DMS53 treated with DMSO at 0.1 percent for 48 hours (cell line): ENCODE measurements around the gene B4GALT1.

Experiments
- DNase-seq: peaks from one replicate; lab custom pipeline; 2025; ENCODE audit not compliant: unreplicated experiment; lab: John Stamatoyannopoulos, UW

B4GALT1 gene

GRCh38 chr9:33125461-33125860 is 41.7 kb downstream of the B4GALT1 start:
- DNase-seq = no peak

- no peak for DNase-seq
These were observed 42.3 kb downstream of the B4GALT1 start for GRCh38 chr9:33124751-33125381.

GRCh38 chr9:33124046-33124445 is 43.1 kb downstream of the B4GALT1 start:
- DNase-seq = no peak

DNA sequence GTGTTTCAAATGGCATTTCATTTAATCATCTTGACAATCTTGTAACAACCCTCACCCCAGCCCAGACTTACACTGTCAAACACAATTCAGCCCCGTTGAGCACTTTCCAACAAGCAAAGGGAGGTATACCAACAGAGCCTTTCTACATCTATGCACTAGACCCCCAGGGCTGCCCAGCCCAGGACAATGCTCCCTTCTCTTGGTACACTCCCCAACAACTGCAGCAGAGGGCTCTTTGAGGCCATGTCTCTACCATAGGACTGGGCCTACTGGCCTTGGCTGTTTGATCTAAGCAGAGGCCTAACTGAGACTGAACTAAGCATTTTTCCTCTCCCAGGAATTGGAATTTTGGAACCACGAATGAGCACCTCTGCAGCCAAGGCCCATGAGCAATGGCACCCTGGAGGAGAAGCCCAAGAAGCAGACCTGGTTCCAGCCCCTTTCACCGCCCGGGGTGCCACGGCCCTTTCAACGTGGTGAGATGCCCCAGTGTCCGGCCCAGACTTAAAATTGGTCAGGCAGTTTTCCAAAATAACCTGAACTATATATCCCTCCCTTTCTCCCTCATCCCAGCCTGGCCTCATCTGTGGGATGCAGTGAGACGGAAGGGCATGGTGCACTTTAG is 43.6 kb downstream of the B4GALT1 start:
- no peak for DNase-seq

DNA sequence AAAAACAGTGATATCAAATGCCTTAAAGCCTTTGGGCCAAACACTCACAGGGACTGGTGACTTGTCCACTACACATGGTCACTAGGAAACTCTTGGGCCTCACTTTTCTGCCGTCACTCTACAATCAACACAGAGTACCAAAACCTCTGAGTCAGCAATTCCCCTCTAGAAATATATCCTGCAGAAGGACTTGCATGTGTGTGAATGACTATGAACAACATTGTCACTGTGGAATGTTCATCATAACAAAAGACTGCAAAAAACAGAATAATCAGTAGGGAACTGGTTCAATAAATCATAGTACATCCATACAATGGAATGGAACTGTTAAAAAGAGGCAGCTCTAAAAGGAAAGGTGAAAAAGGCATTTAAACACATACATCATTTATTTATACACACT is 46.5 kb downstream of the B4GALT1 start:
- DNase-seq = no peak

- no peak for DNase-seq
These were observed 49.3 kb downstream of the B4GALT1 start for GRCh38 chr9:33117796-33118195.

- no peak for DNase-seq
These were observed 49.8 kb downstream of the B4GALT1 start for GRCh38 chr9:33117306-33117705.

GRCh38 chr9:33116860-33117259 is 50.3 kb downstream of the B4GALT1 start:
- no peak for DNase-seq

DNA sequence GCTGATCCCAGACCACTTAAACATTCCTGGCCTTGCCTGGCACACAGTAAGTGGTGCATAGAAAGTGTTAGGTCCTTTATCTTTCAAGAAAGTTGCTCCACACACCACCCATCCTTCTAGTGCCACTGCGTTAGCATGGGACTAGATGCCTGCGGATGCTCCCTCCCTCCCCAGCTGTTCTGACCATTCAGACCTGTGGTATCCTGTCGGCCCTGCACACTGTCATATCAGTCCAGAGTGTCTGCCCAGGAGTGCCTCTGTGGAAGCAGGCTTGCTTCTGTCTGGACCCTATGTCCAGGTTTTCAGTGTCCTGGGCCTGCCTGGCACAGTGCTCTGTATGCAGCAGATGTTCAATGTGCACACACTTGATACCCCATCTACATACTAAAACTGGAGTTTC is 52.4 kb downstream of the B4GALT1 start:
- no peak for DNase-seq

DNA sequence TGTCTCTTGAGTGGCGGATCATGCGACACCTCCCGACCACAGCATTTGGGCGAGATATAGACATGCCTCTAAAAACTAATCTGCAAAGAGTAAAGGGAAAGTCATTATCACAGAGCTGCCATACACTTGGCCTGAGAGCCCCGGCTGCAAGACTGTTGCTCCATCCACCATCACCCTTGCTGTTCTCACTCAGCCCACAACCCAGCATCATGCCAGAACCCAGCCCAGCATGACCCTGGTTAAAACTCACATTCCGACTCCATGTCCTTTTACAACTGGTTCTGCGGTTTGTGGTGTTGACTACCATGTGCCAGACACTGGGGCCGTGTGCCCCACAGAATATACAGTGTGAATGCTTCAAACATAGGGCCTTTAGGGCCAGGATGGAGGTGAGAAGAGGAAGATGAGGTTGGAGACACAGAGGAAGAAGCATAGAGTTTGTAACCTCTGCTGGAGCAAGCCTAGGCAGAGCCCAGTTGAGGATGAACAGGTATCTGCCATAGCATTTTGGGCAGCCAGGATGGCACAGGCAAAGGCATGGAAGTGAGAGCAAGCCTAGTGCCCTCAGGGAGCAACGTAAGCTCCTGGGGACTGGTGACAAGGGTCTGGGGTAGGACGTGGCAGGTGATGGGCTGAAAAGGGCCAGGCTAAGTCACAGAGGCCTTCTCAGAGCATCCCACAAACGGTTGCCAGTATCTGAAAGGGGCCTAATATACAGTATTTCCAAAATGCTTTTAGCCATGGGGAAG is 53.2 kb downstream of the B4GALT1 start:
- DNase-seq = no peak

GRCh38 chr9:33112094-33112493 is 55.0 kb downstream of the B4GALT1 start:
- no peak for DNase-seq

- DNase-seq = no peak
These were observed 55.5 kb downstream of the B4GALT1 start for GRCh38 chr9:33111631-33112030.

DNA sequence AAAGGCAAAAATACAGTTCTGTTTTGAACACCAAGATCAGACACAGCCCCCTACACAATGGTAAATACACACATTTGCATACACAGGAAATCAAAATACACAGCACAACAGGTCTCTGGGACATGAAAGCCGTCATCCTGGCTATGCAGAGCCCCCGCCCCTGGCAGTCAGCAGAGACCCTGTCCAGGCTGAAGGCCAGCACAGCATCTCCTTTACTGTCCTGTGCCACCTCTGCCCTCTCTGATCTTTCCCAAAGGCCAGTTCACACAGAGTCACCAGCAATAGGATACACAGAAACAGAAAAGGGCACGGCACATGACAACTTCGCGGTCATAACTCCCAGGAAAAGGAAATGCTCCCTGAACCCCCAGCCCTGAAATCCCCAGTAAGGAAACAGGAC is 56.5 kb downstream of the B4GALT1 start:
- no peak for DNase-seq

- DNase-seq = no peak
These were observed 57.1 kb downstream of the B4GALT1 start for GRCh38 chr9:33109850-33110595.

GRCh38 chr9:33109097-33109496 is 58.0 kb downstream of the B4GALT1 start:
- DNase-seq = no peak

GRCh38 chr9:33108472-33108871 is 58.7 kb downstream of the B4GALT1 start:
- DNase-seq = no peak

DNA sequence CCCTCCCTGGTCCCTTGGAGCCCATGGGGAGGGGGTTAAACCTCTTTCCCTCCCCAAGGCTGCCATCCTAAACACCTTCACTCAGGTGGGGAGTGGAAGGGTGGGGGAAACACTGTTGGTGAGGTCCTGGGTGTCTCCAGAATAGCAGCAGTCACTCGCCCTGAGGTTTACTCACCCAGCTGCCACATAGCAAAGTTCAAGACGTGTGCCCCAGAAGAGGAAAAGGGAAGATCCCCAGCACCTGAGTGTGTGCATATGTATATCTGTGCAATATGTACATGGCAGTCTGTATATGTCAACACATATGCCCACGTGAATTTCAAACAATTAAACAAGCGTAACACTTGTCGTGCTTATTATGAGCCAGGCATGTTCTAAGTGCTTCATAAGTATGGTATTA is 59.4 kb downstream of the B4GALT1 start:
- DNase-seq = no peak

GRCh38 chr9:33106827-33107621 is 60.1 kb downstream of the B4GALT1 start:
- no peak for DNase-seq

DNA sequence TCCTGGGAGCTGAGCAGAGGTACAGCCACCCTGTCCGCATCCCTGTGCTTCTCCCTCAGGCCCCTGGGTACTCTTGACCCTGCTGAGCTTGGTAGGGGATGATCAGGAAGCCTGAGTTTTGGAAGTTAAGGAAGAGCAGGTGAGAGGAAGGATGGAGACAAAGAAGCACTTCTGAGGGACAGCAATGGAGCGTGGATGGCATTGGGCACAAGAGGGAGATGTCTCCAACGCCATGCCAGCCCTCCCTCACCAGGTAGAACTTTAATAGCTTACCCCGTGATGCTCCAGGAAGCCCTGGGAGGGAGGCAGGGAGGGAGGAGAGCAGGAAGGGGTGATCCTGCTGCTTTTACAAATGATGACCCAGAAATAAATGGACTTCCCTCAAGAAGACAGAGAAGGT is 60.8 kb downstream of the B4GALT1 start:
- no peak for DNase-seq

GRCh38 chr9:33105959-33106358 is 61.2 kb downstream of the B4GALT1 start:
- DNase-seq = no peak

DNA sequence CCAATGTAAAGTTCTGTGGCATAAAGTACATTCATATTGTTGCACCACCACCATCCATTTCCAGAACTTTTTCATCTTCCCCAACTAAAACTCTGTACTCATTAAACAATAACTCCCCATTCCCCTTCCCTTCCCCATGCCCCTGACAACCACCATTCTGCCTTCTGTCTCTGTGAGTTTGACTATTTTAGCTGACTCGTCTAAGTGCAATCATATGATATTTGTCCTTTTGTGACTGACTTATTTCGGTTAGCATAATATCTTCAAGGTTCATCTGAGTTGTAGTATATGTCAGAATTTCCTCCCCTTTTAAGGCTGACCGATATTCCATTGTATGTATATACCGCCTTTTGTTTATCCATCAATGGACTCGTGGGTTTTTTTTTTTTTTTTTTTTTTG is 61.6 kb downstream of the B4GALT1 start:
- no peak for DNase-seq
